COLO668 (cell line): ENCODE data around the gene SH3D19.

Experiments
- DNase-seq: peaks from one replicate; lab custom pipeline; 2025; ENCODE audit not compliant: unreplicated experiment; lab: John Stamatoyannopoulos, UW

SH3D19 gene

GRCh38 chr4:151322161-151322560, 3.2 kb downstream of the SH3D19 start:
- peak; percentile 7 for DNase-seq

DNA sequence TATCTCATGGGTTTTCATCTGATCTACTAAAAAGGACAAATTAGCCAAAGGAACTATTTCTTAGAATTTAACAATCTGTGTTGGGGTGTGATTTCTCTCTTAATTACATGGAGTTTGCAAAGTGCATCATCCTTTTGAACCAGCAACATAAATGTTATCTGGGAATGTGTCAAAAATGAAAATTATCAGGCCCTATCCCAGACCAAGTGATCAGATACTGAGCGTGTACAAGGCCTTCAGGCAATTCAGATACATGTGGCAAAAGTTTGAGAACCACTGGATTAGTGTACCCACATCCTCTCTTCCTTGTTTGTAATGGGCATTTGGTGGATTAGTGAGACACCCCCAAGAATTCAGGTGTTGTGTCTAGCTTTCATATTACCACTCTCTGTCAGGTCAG, 3.8 kb downstream of the SH3D19 start:
- no peak for DNase-seq

GRCh38 chr4:151319490-151319889, 5.9 kb downstream of the SH3D19 start:
- DNase-seq: no peak

DNA sequence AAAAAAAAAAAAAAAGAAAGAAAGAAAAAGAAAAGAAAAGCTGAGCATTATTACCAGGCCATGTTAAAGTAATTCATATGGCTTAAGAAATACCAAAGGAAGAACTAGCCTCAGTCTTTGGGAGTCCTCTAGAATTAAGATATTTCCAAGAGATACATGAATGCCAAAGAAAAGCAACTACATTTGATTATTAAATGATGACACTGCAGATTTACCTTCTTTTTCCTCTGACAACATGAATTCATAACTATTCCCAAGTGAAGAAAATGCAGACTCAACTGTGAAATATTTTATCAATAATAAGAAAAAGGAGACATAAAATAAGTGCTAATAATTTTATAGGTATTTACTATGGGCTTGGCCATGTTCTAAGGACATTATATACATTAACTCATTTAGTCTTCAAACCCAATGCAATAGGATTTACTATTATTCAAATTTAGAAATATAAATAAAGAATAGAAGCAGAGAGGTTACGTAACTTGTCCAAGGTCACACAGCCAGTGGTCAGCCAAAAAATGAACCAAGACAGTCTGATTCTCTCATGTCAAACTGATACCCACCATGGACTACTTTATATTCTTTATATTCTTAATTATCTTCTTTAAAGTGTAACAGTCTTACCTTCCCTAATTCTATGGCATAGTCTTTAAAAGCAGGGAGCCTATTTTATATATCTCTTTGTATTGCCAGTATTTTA, 6.9 kb downstream of the SH3D19 start:
- DNase-seq: no peak

DNA sequence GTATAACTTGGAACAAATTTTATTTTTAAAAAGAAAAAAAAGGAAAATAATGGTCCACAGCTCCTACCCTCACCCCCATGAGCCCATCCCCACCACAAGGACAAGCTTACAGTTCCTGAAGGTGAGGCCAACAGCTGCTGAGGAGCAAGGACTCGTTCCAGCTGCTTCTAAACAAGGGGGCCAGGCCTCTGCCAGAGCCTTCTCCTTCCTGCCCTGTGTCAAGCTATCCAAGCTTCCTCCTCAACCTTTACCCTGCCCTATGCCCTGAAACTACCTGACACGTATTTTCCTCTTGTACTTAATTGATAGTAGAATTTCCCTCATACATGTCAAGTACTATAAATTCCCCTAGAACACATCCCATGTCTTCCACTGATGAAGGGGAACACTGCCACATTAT, 8.8 kb downstream of the SH3D19 start:
- no peak for DNase-seq

- DNase-seq: no peak
These were observed 10.1 kb downstream of the SH3D19 start for GRCh38 chr4:151315212-151315886.

DNA sequence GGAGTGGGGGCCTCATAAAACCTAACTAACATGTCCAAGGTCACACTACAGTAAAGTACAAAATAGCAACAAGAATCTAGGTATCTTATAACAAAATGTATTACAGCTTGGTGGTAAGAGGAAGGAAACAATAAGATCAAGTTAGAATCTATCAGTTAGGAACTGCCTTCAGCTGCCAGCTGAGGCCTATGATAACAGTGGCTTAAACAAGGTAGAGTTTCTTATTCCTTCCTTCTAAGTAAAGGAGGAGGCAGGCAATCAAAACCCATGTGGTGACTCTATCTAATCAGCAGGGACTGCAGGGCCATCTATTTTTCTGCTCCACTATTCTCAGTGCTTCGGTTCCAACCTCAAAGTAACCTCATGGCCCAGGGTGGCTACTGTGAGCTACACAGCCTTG, 10.9 kb downstream of the SH3D19 start:
- no peak for DNase-seq

- DNase-seq: no peak
These were observed 11.4 kb downstream of the SH3D19 start for GRCh38 chr4:151314010-151314355.

GRCh38 chr4:151313306-151314009, 11.9 kb downstream of the SH3D19 start:
- no peak for DNase-seq

GRCh38 chr4:151310124-151310728, 15.2 kb downstream of the SH3D19 start:
- no peak for DNase-seq

DNA sequence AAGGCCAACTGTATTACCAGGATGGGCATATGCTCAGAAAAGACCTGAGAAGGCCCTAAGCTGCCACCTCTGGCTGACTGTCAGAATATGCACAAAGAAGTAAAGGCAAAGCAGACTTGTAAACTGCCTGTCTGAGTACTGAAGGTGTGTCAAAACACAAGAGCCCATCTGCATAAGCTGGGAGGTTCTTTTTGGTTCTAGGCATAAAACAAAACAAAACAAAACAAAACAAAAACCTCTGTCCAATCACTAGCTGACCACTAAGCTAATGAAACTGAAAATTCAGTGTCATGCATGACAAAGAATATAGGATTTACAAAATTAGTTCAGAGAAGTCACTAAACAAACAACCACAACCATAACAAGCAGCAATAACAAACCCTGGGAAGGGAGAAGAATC, 20.6 kb downstream of the SH3D19 start:
- no peak for DNase-seq

DNA sequence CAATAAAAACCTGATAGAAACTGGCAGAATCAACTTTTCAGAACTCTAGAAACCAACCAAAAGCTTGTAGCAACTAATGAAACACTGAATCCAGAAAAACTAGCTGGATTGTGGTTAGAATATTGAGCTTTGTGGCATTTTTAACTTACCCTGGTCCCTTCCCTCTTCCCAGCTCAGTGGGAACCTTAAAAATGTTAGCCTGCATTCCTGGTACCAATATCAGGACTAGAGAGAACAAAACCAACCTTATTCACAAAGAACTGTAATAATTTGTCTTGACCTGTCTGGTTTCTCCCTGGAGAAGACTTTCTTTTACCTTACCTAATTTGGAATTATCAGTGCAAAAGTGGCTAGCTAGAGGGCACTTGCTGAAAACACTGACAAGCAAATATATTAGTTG, 21.2 kb downstream of the SH3D19 start:
- no peak for DNase-seq

DNA sequence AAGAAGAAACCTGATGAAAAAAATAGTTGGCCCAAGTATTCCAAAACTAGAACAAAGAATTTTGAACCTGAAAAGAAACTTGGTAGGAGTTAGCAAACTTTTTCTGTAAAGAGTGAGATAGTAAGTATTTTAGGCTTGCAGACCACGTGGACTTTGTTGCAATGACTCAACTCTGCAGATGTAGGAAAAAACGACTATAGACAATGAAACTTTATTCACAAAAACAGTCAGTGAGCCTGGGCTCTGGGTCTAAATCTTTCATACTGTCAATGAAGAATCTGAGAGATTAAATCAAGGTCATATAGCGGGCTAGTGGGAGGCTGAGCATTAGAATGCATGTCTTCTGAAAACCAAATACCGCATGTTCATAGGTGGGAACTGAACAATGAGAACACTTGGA, 23.0 kb downstream of the SH3D19 start:
- DNase-seq: no peak

GRCh38 chr4:151297170-151297569, 28.2 kb downstream of the SH3D19 start:
- no peak for DNase-seq

DNA sequence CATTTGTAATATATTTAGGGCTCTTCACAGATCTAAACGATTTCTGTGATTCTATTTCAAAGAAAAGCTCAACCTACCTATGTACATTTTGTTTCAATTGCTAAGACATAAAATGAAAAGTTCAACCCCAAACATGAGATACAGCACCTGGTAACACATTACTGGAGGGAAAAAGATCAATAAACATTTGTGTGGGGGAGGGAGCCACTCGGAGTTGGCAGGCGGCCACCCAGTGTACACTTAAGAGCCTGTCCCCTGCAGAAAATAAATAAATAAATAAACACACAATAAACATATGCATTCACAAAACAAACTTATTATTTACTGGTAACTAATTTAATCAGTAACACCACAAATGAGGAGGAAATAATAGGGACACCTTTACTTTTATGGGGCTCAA, 29.2 kb downstream of the SH3D19 start:
- DNase-seq: peak; percentile 36

DNA sequence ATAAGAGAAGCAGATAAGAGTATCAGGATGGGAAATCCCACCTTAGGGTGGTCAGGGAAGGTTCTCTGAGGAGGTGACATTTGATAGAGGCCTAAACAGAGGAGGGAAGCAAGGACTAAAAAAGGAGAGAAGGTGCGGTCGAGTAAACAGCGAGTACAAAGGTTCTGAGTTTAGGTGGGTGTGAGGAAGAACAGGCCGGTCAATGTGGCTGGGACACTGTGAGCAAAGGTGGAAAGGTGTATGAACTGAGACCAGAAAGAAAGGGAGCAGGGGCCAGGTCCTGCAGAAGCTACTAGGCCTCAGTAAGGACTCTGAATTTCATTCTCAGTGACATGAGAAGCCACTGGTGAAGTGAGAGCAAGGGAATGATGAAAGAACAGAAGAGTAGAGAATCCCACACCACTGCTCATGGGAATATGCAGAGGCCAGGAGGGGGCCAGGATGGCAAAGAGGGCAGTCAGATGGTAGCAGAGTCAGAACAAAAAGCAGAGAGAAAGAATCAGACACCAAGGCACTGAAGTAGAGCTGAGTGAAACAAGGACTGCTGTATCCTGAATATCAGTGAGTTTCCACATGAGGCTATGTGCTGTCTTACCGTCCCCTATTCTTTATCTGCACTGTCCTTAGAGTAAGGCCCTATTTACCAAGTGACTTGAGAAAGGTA, 30.4 kb downstream of the SH3D19 start:
- no peak for DNase-seq

GRCh38 chr4:151292038-151292437, 33.4 kb downstream of the SH3D19 start:
- no peak for DNase-seq

DNA sequence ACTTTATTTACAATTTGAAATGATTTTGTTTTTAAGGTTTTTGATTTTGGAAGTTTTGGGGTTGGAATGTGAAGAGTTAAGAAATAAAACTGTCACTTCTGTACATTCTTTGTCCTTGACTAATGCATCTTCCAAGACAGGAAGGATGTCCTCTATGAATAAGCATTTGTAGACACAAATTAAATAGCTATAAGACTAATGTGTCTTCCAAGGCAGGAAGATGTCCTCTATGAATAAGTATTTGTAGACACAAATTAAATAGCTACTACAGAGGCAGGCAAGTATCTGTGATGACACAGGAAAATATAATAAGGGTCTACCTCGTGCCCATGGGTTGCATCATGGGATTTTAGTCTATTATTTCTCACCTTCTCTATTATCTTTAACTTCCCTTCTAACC, 33.9 kb downstream of the SH3D19 start:
- no peak for DNase-seq

DNA sequence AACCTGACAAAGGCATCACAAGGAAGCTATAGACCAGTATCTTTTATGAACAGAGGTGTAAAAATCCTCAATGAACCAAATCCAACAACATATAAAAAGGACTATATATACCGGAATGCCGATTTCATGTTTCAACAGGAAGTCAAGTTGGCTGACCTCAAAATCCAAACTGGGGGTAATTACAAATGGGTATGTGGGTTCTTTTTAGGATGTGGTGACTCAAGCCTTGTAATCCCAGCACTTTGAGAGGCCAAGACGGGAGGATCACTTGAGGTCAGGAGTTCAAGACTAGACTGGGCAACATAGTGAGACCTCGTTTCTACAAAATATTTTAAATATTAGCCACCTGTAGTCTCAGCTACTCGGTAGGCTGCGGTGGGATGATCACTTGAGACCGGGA, 38.0 kb downstream of the SH3D19 start:
- DNase-seq: no peak

DNA sequence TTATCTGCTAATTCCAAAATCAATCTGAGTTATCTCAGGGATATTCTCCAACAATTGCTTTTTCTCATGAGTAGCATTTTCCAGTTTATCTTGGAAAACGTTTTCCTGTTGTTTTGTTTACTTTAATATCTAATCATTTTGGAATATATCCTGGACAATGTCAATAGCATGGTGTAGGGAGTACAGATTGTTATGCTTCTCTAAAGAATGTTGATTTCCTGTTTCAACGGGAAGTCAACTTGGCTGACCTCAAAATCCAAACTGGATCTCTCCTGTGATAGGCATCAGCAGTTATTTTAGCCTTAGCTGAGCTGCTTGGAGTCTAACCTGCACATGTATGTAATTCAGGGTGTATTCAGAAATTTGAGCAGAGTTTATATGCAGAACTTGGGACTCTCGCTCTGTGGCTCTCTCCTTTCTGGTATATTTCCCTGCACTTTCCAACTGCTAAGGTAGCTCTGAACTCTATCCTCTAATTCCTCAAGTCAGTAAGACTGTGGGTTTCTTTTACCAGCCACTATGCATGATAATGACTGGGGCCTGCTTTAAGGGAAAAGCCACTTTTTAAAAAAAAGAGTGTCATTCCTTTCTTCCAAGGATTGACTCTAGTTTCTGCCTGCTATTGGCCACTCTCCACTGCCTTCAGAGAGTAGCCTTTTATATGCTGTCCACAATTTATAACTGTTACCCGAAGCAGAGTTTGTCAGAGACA, 40.7 kb downstream of the SH3D19 start:
- DNase-seq: no peak
